ENCODE data around the gene STAG3.

Gene STAG3

DNA sequence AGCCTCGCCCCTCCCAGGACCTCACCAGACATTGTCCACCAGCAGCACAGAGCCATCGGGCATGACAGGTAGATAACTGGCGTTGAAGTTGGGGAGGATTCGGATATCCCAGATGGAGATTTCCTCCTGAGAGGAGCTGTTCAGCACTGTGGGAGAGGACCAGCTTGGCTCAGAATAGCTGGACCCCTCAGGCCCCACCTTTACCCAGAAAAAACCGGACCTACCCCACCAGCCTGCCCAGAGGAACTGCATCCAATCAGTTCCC, 20.7 kb upstream of the STAG3 start:
- no peaks in the 10 kb centered on the region for H3K27me3 ChIP-seq (ENCODE audit: control insufficient read depth, low read length)
- H3K4me3 ChIP-seq (ENCODE audit: low read length): peak overlapping the region; percentile 86
- no peak for TF ChIP-seq EZH2phosphoT487 (IDR thresholded peaks at IDR 0.05; ENCODE audit: borderline replicate concordance, low read length)
- TF ChIP-seq, protein P1, sequence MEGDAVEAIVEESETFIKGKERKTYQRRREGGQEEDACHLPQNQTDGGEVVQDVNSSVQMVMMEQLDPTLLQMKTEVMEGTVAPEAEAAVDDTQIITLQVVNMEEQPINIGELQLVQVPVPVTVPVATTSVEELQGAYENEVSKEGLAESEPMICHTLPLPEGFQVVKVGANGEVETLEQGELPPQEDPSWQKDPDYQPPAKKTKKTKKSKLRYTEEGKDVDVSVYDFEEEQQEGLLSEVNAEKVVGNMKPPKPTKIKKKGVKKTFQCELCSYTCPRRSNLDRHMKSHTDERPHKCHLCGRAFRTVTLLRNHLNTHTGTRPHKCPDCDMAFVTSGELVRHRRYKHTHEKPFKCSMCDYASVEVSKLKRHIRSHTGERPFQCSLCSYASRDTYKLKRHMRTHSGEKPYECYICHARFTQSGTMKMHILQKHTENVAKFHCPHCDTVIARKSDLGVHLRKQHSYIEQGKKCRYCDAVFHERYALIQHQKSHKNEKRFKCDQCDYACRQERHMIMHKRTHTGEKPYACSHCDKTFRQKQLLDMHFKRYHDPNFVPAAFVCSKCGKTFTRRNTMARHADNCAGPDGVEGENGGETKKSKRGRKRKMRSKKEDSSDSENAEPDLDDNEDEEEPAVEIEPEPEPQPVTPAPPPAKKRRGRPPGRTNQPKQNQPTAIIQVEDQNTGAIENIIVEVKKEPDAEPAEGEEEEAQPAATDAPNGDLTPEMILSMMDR (IDR thresholded peaks at IDR 0.05; ENCODE audit: low read depth, low read length, poor library complexity, severe bottlenecking): no peak
- peaks cover 70% of the 10 kb centered on the region for H3K79me2 ChIP-seq (ENCODE audit: control insufficient read depth, low read length)
- peak overlapping the region; percentile 67 for H3K27ac ChIP-seq (ENCODE audit: low read depth, low read length)
- H3K36me3 ChIP-seq (ENCODE audit: control insufficient read depth, low read length): peaks cover 64% of the 10 kb centered on the region
- peak overlapping the region; percentile 94 for H3K4me2 ChIP-seq (ENCODE audit: low read length)
- H4K20me1 ChIP-seq (ENCODE audit: control insufficient read depth, insufficient read depth, low read depth, low read length): peaks cover 8% of the 10 kb centered on the region; the same call in 1 of the 2 replicates
- H3F3A ChIP-seq (ENCODE audit: control insufficient read depth, insufficient read depth): peaks cover 29% of the 10 kb centered on the region
- H3K4me1 ChIP-seq (ENCODE audit: control insufficient read depth, low read length): peaks cover 59% of the 10 kb centered on the region
- no peaks in the 10 kb centered on the region for H3K9me2 ChIP-seq (replicated peaks; ENCODE audit: control insufficient read depth, low read length)
- no peaks in the 10 kb centered on the region for H3K9me3 ChIP-seq (ENCODE audit: control insufficient read depth, insufficient read depth, low read length)

DNA sequence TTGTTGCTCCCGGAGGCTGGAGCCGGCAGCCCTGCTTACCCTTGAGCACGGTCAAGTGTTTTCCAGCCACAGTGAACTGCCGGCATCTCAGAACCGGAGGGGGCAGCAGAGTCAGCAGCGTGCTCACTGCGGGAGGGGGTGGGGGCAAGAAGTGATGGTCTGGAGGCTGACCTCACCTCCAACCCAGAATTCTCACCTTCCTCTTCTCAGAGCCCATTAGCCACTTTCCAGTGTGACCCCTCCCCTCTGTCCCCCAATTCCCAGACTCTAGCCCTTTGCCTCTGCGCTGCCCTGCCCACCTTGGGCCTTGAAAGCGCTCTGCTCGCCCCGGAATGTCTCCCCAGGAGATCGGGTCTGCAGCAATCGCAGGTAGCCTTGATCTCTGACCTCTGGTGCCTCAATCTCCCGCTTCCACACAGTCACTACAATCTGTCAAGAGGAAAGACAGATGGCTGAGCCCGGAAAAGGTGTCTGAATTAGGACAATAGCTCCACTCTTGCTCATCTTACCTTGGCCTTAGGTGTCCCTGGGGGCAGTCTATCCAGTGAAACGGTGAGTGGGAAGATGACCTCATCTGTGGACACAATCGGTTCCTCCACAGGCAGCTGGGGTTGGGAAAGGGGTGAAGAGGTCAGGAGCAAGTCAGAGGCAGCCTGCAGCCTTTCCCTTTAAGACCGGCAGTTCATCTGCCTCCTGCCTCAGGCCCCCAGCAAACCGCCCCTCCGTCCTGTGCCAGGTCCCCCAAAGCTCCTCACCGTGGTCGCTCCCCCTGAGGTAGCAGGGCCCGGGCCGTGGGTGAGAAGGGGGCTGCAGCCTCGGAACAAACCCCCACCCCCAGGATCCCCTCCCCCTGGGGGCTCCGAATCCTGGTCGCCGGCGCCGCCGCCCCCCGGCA, 20.1 kb upstream of the STAG3 start:
- peak overlapping the region; percentile 86 for H3K4me3 ChIP-seq (ENCODE audit: low read length)
- H3F3A ChIP-seq (ENCODE audit: control insufficient read depth, insufficient read depth): peaks cover 26% of the 10 kb centered on the region
- no peaks in the 10 kb centered on the region for H3K9me3 ChIP-seq (ENCODE audit: control insufficient read depth, insufficient read depth, low read length)
- TF ChIP-seq, protein P1 (IDR thresholded peaks at IDR 0.05; ENCODE audit: low read depth, low read length, poor library complexity, severe bottlenecking): no peak
- no peak for TF ChIP-seq EZH2phosphoT487 (IDR thresholded peaks at IDR 0.05; ENCODE audit: borderline replicate concordance, low read length)
- no peaks in the 10 kb centered on the region for H3K9me2 ChIP-seq (replicated peaks; ENCODE audit: control insufficient read depth, low read length)
- H4K20me1 ChIP-seq (ENCODE audit: control insufficient read depth, insufficient read depth, low read depth, low read length): peaks cover 8% of the 10 kb centered on the region; the same call in 1 of the 2 replicates
- H3K4me2 ChIP-seq (ENCODE audit: low read length): peak overlapping the region; percentile 94
- peaks cover 64% of the 10 kb centered on the region for H3K79me2 ChIP-seq (ENCODE audit: control insufficient read depth, low read length)
- H3K36me3 ChIP-seq (ENCODE audit: control insufficient read depth, low read length): peaks cover 58% of the 10 kb centered on the region
- H3K4me1 ChIP-seq (ENCODE audit: control insufficient read depth, low read length): peaks cover 54% of the 10 kb centered on the region
- peak overlapping the region; percentile 67 for H3K27ac ChIP-seq (ENCODE audit: low read depth, low read length)
- no peaks in the 10 kb centered on the region for H3K27me3 ChIP-seq (ENCODE audit: control insufficient read depth, low read length)

DNA sequence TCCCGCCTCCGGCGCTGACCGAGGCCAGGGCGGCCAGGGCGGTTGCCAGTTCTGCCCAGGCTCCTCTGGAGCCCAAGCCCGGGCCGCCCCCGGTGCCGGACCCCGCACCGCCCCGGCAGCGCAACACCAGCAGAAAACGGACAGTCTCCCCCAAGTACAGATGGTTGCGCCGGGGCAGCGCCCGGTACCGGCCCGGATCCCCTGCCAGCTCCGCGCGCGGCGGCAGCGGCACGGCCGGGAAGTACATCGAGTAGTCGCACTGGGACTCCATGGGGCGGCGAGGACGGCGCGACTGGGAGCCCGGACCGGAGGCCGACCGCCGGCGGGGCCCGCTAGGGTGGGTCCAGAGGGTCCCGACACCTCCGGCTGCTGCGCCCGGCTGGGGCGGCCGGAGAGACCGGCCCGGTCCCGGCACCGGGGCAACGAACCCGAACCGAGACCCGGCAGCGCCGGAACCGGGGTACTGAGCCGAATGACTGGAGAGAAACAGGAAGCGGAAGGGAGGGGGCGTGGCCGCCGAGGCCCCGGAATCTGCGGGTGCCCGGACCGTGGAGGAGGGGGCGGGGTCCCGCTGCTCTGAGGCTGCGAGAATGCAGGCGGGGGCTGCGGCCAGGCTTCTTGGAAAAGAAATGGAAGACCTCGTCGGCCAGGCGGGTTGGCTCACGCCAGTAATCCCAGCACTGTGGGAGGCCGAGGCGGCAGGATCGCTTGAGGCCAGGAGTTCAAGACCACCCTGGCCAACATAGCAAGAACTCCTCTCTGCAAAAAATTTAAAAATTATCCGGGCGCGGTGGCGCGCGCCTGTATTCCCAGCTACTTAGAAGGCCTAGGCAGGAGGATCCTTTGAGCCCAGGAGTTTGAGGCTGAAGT, 19.3 kb upstream of the STAG3 start, which contains the start of gene TRAPPC14:
TSS of gene TRAPPC14 (minus strand) at position 495 of the 870 bp plus-strand sequence. CDS start at position 271, 224 bp downstream.
- no peaks in the 10 kb centered on the region for H3K27me3 ChIP-seq (ENCODE audit: control insufficient read depth, low read length)
- H3K4me3 ChIP-seq (ENCODE audit: low read length): peak within 1 kb of the TSS; percentile 86
- H3K27ac ChIP-seq (ENCODE audit: low read depth, low read length): peak within 1 kb of the TSS; percentile 67
- peaks cover 55% of the 10 kb centered on the region for H3K79me2 ChIP-seq (ENCODE audit: control insufficient read depth, low read length)
- H4K20me1 ChIP-seq (ENCODE audit: control insufficient read depth, insufficient read depth, low read depth, low read length): peaks cover 8% of the 10 kb centered on the region; the same call in 1 of the 2 replicates
- H3K9me3 ChIP-seq (ENCODE audit: control insufficient read depth, insufficient read depth, low read length): no peaks in the 10 kb centered on the region
- H3K4me1 ChIP-seq (ENCODE audit: control insufficient read depth, low read length): peaks cover 54% of the 10 kb centered on the region
- peak within 1 kb of the TSS; percentile 94 for H3K4me2 ChIP-seq (ENCODE audit: low read length)
- no peaks in the 10 kb centered on the region for H3K9me2 ChIP-seq (replicated peaks; ENCODE audit: control insufficient read depth, low read length)
- peaks cover 21% of the 10 kb centered on the region for H3F3A ChIP-seq (ENCODE audit: control insufficient read depth, insufficient read depth)
- TF ChIP-seq, protein P1 (IDR thresholded peaks at IDR 0.05; ENCODE audit: low read depth, low read length, poor library complexity, severe bottlenecking): no peak
- no peak for TF ChIP-seq EZH2phosphoT487 (IDR thresholded peaks at IDR 0.05; ENCODE audit: borderline replicate concordance, low read length)
- H3K36me3 ChIP-seq (ENCODE audit: control insufficient read depth, low read length): peaks cover 49% of the 10 kb centered on the region

All from DOHH2 (cell line).